HepG2 (cell line): Measurements from ENCODE around the gene TNFRSF6B. TPM values are rescaled to one million over a fixed set of nuclear protein-coding genes. Genes with fewer than 3 reads are reported as not detected.
A peak's percentile ranks its signal among the peaks of the same experiment; 100 is the strongest.

Experiments
- ARID2 ChIP-seq: sonication (generic); formaldehyde crosslinking; IDR thresholded peaks from 2 replicates; pipeline ENCODE4 v1.8.1; 2022; ENCODE audit warnings: mild to moderate bottlenecking, missing genetic modification reagents, borderline replicate concordance
- BRD4 ChIP-seq: sonication (generic); formaldehyde crosslinking; IDR thresholded peaks from 2 replicates; pipeline ENCODE4 v1.4.0; 2020; ENCODE audit warnings: missing genetic modification reagents
- CHCHD3 ChIP-seq: sonication (generic); formaldehyde crosslinking; IDR thresholded peaks from 2 replicates; pipeline ENCODE4 v1.8.0; 2022; ENCODE audit warnings: mild to moderate bottlenecking, missing genetic modification reagents, moderate library complexity
- HHEX ChIP-seq: IDR thresholded peaks from 2 replicates; pipeline ENCODE4 v1.6.1; 2016; ENCODE audit warnings: control low read depth
- HNRNPLL ChIP-seq: fragments of 200-400 bp; formaldehyde crosslinking; IDR thresholded peaks from 2 replicates; pipeline ENCODE4 v1.6.1; 2017; ENCODE audit warnings: mild to moderate bottlenecking, low read depth, low read length; ENCODE audit not compliant: poor library complexity, severe bottlenecking
- HOXA7 ChIP-seq: sonication (generic); formaldehyde crosslinking; IDR thresholded peaks from 2 replicates; pipeline ENCODE4 v1.8.1; 2022; ENCODE audit warnings: mild to moderate bottlenecking, missing genetic modification reagents, moderate library complexity
- ISL2 ChIP-seq: sonication (generic); formaldehyde crosslinking; IDR thresholded peaks from 2 replicates; pipeline ENCODE4 v1.5.0; 2020; ENCODE audit warnings: missing genetic modification reagents
- KDM2A ChIP-seq: sonication (generic); formaldehyde crosslinking; IDR thresholded peaks from 2 replicates; pipeline ENCODE4 v1.4.0; 2020; ENCODE audit warnings: low read depth, missing genetic modification reagents, borderline replicate concordance
- PAX8 ChIP-seq: sonication (generic); formaldehyde crosslinking; IDR thresholded peaks from 2 replicates; pipeline ENCODE4 v1.8.0; 2022; ENCODE audit warnings: mild to moderate bottlenecking, missing genetic modification reagents, borderline replicate concordance
- POLR2AphosphoS2 ChIP-seq: IDR thresholded peaks from 2 replicates; pipeline ENCODE4 v1.6.1; 2011; ENCODE audit warnings: low read depth, low read length, improper control_type of control experiment
- RNF2 ChIP-seq: fragments of 450-650 bp; conservative IDR thresholded peaks from 2 replicates; pipeline ENCODE4 v1.6.1; 2016; ENCODE audit warnings: low read depth
- SOX5 ChIP-seq: IDR thresholded peaks from 2 replicates; pipeline ENCODE4 v1.6.1; 2016; ENCODE audit warnings: borderline replicate concordance
- ZBTB3 ChIP-seq: sonication (generic); formaldehyde crosslinking; IDR thresholded peaks from 2 replicates; pipeline ENCODE4 v1.4.0; 2020; ENCODE audit warnings: low read depth, mild to moderate bottlenecking, moderate library complexity, missing genetic modification reagents, borderline replicate concordance
- ZBTB42 ChIP-seq: sonication (generic); formaldehyde crosslinking; IDR thresholded peaks from 2 replicates; pipeline ENCODE4 v1.5.0; 2020; ENCODE audit warnings: mild to moderate bottlenecking, missing genetic modification reagents
- ZFYVE20 ChIP-seq: sonication (generic); formaldehyde crosslinking; IDR thresholded peaks from 2 replicates; pipeline ENCODE4 v1.8.0; 2023; ENCODE audit warnings: low read depth, mild to moderate bottlenecking, moderate library complexity, missing genetic modification reagents, borderline replicate concordance
- ZMAT3 ChIP-seq: sonication (generic); formaldehyde crosslinking; conservative IDR thresholded peaks from 2 replicates; pipeline ENCODE4 v1.7.0; 2021; ENCODE audit warnings: missing genetic modification reagents
- ZNF225 ChIP-seq: sonication (generic); formaldehyde crosslinking; IDR thresholded peaks from 2 replicates; pipeline ENCODE4 v1.4.0; 2020; ENCODE audit warnings: mild to moderate bottlenecking, missing genetic modification reagents
- ZNF326 ChIP-seq: sonication (generic); formaldehyde crosslinking; IDR thresholded peaks from 2 replicates; pipeline ENCODE4 v1.4.0; 2020; ENCODE audit warnings: missing genetic modification reagents, borderline replicate concordance
- ZNF407 ChIP-seq: sonication (generic); formaldehyde crosslinking; IDR thresholded peaks from one replicate; pipeline ENCODE4 v1.5.1; 2020; ENCODE audit warnings: mild to moderate bottlenecking, missing genetic modification reagents; ENCODE audit errors: not compliant biosample characterization
- ZNF441 ChIP-seq: sonication (generic); formaldehyde crosslinking; IDR thresholded peaks from 2 replicates; pipeline ENCODE4 v1.7.0; 2021; ENCODE audit warnings: missing genetic modification reagents, borderline replicate concordance
- ZNF557 ChIP-seq: sonication (generic); formaldehyde crosslinking; IDR thresholded peaks from 2 replicates; pipeline ENCODE4 v1.4.0; 2020; ENCODE audit warnings: missing genetic modification reagents
- polyA plus RNA-seq, 8 experiments: library from polyadenylated mRNA; depleted of rRNA in 3 of 8; stranded (reverse) in 7 of 8; unstranded in 1 of 8; fragments of >200 nt; fragmentation: Illumina TruSeq in 4 of 8; extraction: Trizol in 4 of 8; gene quantifications; 2 replicates each; pipeline versions ENCODE4 v1.2.1 to v1.2.3, GENCODE V29; 2011 to 2016; ENCODE audit warnings: low read depth in 4 of 8, missing spikeins in 1 of 8, mixed read lengths in 1 of 8; ENCODE audit not compliant: insufficient read depth in 1 of 8
- total RNA-seq, 5 experiments: library from RNA; depleted of rRNA; stranded (reverse); fragments of >200 nt; fragmentation: Illumina TruSeq; extraction: Trizol; gene quantifications; 2 replicates each; pipeline ENCODE4 v1.2.3, GENCODE V29; 2016; ENCODE audit warnings: low read depth in 1 of 5
- TF ChIP-seq, protein P1 (sequence below): sonication (generic); formaldehyde crosslinking; IDR thresholded peaks from 2 replicates; pipeline ENCODE4 v1.8.1; 2023; ENCODE audit warnings: mild to moderate bottlenecking, missing genetic modification reagents

TNFRSF6B gene
- total and polyA plus RNA-seq, 2 of the 13 experiments (the other 11 are each of a cell fraction or from before 2014, with no cell fraction given): 0.24 TPM; not detected in 1

DNA sequence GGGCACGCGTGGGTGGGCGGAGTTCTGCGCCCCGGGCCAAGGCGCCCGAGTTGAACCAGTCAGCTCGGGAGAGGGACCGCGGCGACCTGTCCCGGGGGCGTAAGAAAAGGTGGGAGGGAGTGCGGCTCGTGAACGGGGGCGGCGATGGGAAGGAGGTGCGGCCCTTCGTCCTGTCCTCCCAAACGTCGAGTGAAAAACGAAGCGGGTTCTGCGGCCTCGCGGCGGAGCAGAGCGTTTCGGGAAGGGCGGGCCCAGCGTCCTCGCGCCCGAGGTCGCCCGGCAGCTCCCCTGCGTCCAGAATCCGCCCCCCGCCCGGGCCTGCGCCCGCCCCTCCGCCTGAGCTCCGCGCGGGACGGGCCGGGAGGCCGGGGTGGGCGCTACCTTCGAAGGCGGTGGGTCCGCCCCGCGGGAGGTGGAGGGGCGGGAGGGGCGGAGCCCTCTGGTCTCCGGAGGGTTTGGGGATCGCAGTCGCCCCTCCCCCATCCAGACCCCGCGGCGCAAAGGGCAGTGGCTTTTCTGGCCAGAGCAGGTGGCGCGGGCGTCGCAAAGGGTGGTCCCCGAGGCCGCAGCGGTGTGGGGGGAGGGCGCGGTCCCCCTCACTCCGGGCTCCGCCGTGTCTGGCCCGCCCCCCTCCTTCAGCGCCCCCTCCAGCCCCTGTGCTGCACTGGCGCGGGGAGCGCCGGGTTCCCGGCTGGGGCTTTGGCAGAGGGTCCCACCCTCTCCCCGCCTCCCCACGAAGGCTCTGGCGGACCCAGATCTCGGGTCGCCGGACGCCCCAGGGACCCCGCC lies 44.1 kb upstream of the TNFRSF6B start (continued):
- TF ChIP-seq KDM2A (no peak), ZFYVE20 (CRISPR knock-in tag) (0 out of 2 replicates have a peak, but pooled peaks have one; percentile 38), ISL2 (CRISPR knock-in tag) (peak; percentile 21), ZNF407 (CRISPR knock-in tag) (no peak), RNF2 (no peak), ZNF441 (CRISPR knock-in tag) (no peak; the same call in 1 of the 2 replicates), ARID2 (CRISPR knock-in tag) (0 out of 2 replicates have a peak, but pooled peaks have one; percentile 7), BRD4 (CRISPR knock-in tag) (0 out of 2 replicates have a peak, but pooled peaks have one; percentile 26), PAX8 (CRISPR knock-in tag) (no peak; the same call in 1 of the 2 replicates), ZNF557 (no peak), SOX5 (CRISPR knock-in tag) (0 out of 2 replicates have a peak, but pooled peaks have one; percentile 20), ZBTB42 (no peak), POLR2AphosphoS2 (no peak), CHCHD3 (CRISPR knock-in tag) (no peak; the same call in 1 of the 2 replicates), ZBTB3 (CRISPR knock-in tag) (no peak), HNRNPLL (peak; percentile 36), ZNF326 (CRISPR knock-in tag) (no peak), HOXA7 (CRISPR knock-in tag) (no peak), HHEX (CRISPR knock-in tag) (no peak), ZNF225 (CRISPR knock-in tag) (0 out of 2 replicates have a peak, but pooled peaks have one; percentile 25), ZMAT3 (0 out of 2 replicates have a peak, but pooled peaks have one; percentile 3)
- TF ChIP-seq, protein P1, sequence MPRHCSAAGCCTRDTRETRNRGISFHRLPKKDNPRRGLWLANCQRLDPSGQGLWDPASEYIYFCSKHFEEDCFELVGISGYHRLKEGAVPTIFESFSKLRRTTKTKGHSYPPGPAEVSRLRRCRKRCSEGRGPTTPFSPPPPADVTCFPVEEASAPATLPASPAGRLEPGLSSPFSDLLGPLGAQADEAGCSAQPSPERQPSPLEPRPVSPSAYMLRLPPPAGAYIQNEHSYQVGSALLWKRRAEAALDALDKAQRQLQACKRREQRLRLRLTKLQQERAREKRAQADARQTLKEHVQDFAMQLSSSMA (CRISPR knock-in tag): no peak; the same call in 1 of the 2 replicates
